ENCODE results near the gene DNAH5.

DNA sequence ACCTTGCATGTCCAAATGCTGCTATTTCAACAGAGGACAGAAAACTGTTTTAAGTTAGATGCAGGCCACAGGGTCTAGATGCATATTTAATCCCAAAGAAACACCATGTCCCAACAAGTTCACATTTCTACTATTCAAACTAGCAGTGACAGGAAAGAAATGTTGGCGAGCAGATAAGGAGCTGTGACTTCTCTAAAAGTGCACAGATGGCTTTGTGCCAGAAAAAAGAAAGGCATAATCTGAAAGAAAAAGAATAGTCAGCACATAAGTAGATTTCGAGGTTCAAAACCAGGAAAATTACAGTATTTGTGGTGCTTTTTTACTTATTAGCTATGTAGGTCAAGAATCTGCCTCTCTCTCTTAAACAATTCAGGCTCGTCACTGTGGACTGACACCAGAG is 178.3 kb downstream of the DNAH5 start:
- no peak for TF ChIP-seq CTCF (optimal IDR thresholded peaks at IDR 0.05 in 1 of 3, IDR thresholded peaks at IDR 0.05 in 1 of 3, conservative IDR thresholded peaks at IDR 0.05 in 1 of 3; ENCODE audit: extremely low read depth in 1 of 3, insufficient read depth in 2 of 3, low read length in 3 of 3)
- no peak for TF ChIP-seq EZH2 (IDR thresholded peaks at IDR 0.05; ENCODE audit: low read length)
